ENCODE measurements around the gene NAT16. TPM values are rescaled to one million over a fixed set of nuclear protein-coding genes. Genes with fewer than 3 reads are reported as not detected.

NAT16 gene
- total and polyA plus RNA-seq, 2 of the 13 experiments (the other 11 are each of a cell fraction or from before 2014, with no cell fraction given), result 0.04 TPM; not detected in 1

GRCh38 chr7:101218236-101219125 lies 38.4 kb upstream of the NAT16 start (continued):
- TF ChIP-seq ZNF281 (CRISPR knock-in tag; IDR thresholded peaks at IDR 0.05; ENCODE audit: borderline replicate concordance), result no peak
- no peak for TF ChIP-seq ZNF746 (CRISPR knock-in tag; IDR thresholded peaks at IDR 0.05)
- no peak for TF ChIP-seq ZNF691 (CRISPR knock-in tag; IDR thresholded peaks at IDR 0.05; ENCODE audit: borderline replicate concordance, low read depth)
- no peak for TF ChIP-seq RBM22 (optimal IDR thresholded peaks at IDR 0.05; ENCODE audit: low read length)
- no peak for TF ChIP-seq FOXO4 (CRISPR knock-in tag; conservative IDR thresholded peaks at IDR 0.05)
- TF ChIP-seq SIX1 (CRISPR knock-in tag; IDR thresholded peaks at IDR 0.05; ENCODE audit: borderline replicate concordance), result no peak
- peak; percentile 56 for TF ChIP-seq ZNF781 (CRISPR knock-in tag; IDR thresholded peaks at IDR 0.05; ENCODE audit: borderline replicate concordance, not compliant biosample characterization)
- TF ChIP-seq ZNF605 (CRISPR knock-in tag; IDR thresholded peaks at IDR 0.05), result peak; percentile 60
- TF ChIP-seq ZNF44 (CRISPR knock-in tag; IDR thresholded peaks at IDR 0.05), result no peak
- TF ChIP-seq ZNF563 (CRISPR knock-in tag; IDR thresholded peaks at IDR 0.05), result no peak
- peak; percentile 88 for TF ChIP-seq HNF1B (CRISPR knock-in tag; IDR thresholded peaks at IDR 0.05)
- TF ChIP-seq IRF9 (CRISPR knock-in tag; IDR thresholded peaks at IDR 0.05; ENCODE audit: borderline replicate concordance), result no peak
- TF ChIP-seq KLF6 (CRISPR knock-in tag; IDR thresholded peaks at IDR 0.05), result no peak
- no peak for TF ChIP-seq SALL2 (CRISPR knock-in tag; IDR thresholded peaks at IDR 0.05)
- TF ChIP-seq FUBP1 (CRISPR knock-in tag; IDR thresholded peaks at IDR 0.05; ENCODE audit: borderline replicate concordance), result 0 out of 2 replicates have a peak, but pooled peaks have one; percentile 20
- no peak for TF ChIP-seq ESRRA (CRISPR knock-in tag; IDR thresholded peaks at IDR 0.05; ENCODE audit: low read depth)
- TF ChIP-seq ZNF253 (CRISPR knock-in tag; IDR thresholded peaks at IDR 0.05; ENCODE audit: borderline replicate concordance), result no peak
- TF ChIP-seq PAX8 (CRISPR knock-in tag; IDR thresholded peaks at IDR 0.05; ENCODE audit: borderline replicate concordance), result no peak
